ENCODE measurements around the gene MAMDC4. TPM values are rescaled to one million over a fixed set of nuclear protein-coding genes. Genes with fewer than 3 reads are reported as not detected.
"Not testable (repeated sequence)": the region's sequence is repeated elsewhere in the genome, so short reads cannot be mapped to it uniquely, and the experiment has no call there.

Gene MAMDC4
- total and polyA plus RNA-seq, 12 donors = 0.57 to 30.6 (median 5.3) TPM

DNA sequence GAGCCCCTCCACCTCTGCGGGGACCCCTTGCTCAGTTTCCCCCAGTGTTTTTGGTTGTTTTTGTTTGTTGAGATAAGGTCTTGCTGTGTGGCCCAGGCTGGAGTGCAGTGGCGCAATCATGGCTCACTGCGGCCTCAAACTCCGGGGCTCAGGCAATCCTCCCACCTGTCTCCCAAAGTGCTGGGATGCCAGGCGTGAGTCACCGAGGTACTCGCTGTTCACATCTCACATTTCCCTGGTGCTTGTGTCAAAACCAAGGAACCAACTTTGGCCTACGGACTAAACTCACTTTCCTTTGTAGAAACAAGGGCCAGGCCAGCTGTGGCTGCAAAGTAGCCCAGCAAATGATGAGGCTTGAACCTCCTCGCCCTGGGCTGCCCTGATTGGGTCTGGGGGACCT, 19.6 kb upstream of the MAMDC4 start:
- TF ChIP-seq CTCF (IDR thresholded peaks at IDR 0.05) (no peak), POLR2A (IDR thresholded peaks at IDR 0.05) (no peak)
- intact Hi-C loops (cut with DNase I) = no loop called here
- Histone ChIP-seq H3K27me3 (no peaks in the 10 kb centered on the region), H3K27ac (no peak overlapping the region), H3K9me3 (replicated peaks in 1 of 3) (no peaks in the 10 kb centered on the region), H3K4me1 (replicated peaks in 1 of 2) (no peaks in the 10 kb centered on the region), H3K4me3 (no peak overlapping the region), H3K36me3 (replicated peaks in 1 of 2) (peaks cover 0 to 44% of the 10 kb centered on the region in 2 donors)
- no peak for DNase-seq
- 81 to 95% (median 89%) methylated on average over 5 to 9 of the region's 9 CpGs for WGBS, 4 donors

DNA sequence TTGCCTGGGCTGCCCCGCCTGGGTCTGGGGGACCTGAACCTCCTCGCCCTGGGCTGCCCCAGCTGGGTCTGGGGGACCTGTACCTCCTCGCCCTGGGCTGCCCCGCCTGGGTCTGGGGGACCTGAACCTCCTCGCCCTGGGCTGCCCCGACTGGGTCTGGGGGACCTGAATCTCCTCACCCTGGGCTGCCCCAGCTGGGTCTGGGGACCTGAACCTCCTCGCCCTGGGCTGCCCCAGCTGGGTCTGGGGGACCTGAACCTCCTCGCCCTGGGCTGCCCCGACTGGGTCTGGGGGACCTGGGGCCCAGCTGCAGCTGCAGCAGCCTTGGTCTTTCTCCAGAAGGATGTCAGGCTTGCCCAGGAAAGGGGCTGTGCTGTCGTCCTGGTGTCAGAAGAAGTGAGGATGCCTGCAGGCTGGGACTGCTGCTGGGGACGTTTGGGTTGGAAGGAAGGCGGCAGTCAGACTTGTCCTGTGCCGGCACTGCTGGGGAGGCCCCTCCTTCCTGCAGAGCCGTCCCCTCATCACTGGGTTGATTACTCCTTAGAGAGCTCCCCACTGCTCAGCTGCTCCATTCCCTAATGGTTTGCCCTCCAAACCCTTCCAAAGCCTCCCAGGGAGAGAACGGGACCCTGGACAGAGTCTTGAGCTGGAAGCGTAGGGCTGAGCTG, 18.6 kb upstream of the MAMDC4 start:
- H3K4me1 ChIP-seq (replicated peaks in 1 of 2); H3K9me3 ChIP-seq (replicated peaks in 1 of 3); intact Hi-C loops (cut with DNase I); H3K27me3 ChIP-seq; DNase-seq; H3K27ac ChIP-seq; H3K4me3 ChIP-seq: not testable (repeated sequence)
- peaks cover 0 to 41% of the 10 kb centered on the region in 2 donors for H3K36me3 ChIP-seq (replicated peaks in 1 of 2)
- WGBS, 4 donors = 83 to 100% (median 91%) methylated on average over 2 to 16 of the region's 16 CpGs

DNA sequence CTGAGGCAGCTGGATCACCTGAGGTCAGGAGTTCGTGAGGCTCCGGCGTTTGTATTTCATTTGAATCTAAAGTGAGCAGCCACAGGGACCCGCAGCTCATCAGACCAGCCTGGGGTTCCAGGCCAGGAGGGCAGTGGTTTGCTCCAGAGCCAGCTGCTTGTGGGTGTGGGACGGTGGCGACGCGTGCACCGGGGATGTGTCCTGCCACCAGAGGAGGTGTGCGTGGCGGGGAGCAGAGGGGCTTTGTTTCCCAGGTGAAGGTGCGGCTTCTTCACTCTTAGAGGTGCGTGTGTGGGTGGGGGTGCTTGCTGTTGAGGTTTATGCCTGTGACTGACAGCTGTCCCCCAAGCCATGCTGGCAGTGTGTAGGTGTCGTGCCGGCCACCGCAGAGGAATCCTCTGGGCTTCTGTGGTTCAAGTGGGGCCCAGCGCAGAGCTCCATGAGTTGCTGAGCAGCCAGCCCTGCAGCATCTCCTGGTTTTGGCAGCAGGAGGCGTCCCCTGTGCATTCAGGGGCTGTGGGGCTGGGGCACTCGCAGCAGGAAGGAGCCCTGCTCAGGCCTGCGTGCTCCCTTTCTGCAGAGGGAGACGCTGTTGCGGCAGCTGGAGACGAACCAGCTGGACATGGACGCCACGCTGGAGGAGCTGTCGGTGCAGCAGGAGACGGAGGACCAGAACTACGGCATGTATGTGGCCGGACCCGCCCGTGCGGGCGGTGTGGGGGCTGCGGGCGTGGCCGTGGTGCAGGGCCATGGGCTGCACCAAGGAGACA, 16.8 kb upstream of the MAMDC4 start:
- peaks cover 0 to 37% of the 10 kb centered on the region in 2 donors for H3K36me3 ChIP-seq (replicated peaks in 1 of 2)

GRCh38 chr9:136835932-136836904, 15.9 kb upstream of the MAMDC4 start:
- Histone ChIP-seq H3K36me3 (replicated peaks in 1 of 2) (peaks cover 0 to 28% of the 10 kb centered on the region in 2 donors), H3K4me3 (no peak overlapping the region), H3K4me1 (replicated peaks in 1 of 2) (peaks cover 2 to 6% of the 10 kb centered on the region in 2 donors), H3K9me3 (replicated peaks in 1 of 3) (no peaks in the 10 kb centered on the region), H3K27me3 (no peaks in the 10 kb centered on the region), H3K27ac (no peak overlapping the region)
- intact Hi-C loops (cut with DNase I) = no loop called here
- WGBS, 4 donors = 80 to 100% (median 87%) methylated on average over 1 to 21 of the region's 21 CpGs
- TF ChIP-seq CTCF (IDR thresholded peaks at IDR 0.05) (no peak), POLR2A (IDR thresholded peaks at IDR 0.05) (no peak)
- peak in 1 of 7 donors; percentile 8 for DNase-seq

More for the DNA sequence above, 16.8 kb upstream of the MAMDC4 start:
- intact Hi-C loops (cut with DNase I) = no loop called here
- 96 to 97% (median 96%) methylated on average over 25 to 36 of the region's 36 CpGs for WGBS, 4 donors
- no peaks in the 10 kb centered on the region for H3K27me3 ChIP-seq
- no peaks in the 10 kb centered on the region for H3K9me3 ChIP-seq (replicated peaks in 1 of 3)
- TF ChIP-seq CTCF (IDR thresholded peaks at IDR 0.05) (no peak), POLR2A (IDR thresholded peaks at IDR 0.05) (no peak)
- no peaks in the 10 kb centered on the region for H3K4me1 ChIP-seq (replicated peaks in 1 of 2)
- DNase-seq = peak in 2 of 7 donors; percentile 0 to 17
- H3K4me3 ChIP-seq = no peak overlapping the region
- H3K27ac ChIP-seq = no peak overlapping the region

Measured in adrenal gland (tissue), 12 donors.